ENCODE measurements around the gene NFE2.
"Not testable (repeated sequence)": the region's sequence is repeated elsewhere in the genome, so short reads cannot be mapped to it uniquely, and the experiment has no call there.

NFE2 gene

DNA sequence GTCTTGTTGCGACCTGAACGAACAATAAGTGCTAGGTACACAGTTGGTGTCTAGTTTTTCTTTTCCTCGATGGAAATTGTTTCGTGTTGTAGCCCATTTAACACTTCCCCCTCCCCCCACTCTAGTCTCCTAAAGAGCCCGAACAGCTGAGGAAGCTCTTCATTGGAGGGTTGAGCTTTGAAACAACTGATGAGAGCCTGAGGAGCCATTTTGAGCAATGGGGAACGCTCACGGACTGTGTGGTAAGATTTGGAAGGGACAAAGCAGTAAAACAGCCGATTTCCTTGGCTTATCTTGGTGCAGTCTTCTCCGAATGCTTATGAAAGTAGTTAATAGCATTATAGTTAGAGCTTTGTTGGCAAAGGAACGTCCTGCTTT lies 19.6 kb downstream of the NFE2 start:
- not testable (repeated sequence) for DNase-seq

DNA sequence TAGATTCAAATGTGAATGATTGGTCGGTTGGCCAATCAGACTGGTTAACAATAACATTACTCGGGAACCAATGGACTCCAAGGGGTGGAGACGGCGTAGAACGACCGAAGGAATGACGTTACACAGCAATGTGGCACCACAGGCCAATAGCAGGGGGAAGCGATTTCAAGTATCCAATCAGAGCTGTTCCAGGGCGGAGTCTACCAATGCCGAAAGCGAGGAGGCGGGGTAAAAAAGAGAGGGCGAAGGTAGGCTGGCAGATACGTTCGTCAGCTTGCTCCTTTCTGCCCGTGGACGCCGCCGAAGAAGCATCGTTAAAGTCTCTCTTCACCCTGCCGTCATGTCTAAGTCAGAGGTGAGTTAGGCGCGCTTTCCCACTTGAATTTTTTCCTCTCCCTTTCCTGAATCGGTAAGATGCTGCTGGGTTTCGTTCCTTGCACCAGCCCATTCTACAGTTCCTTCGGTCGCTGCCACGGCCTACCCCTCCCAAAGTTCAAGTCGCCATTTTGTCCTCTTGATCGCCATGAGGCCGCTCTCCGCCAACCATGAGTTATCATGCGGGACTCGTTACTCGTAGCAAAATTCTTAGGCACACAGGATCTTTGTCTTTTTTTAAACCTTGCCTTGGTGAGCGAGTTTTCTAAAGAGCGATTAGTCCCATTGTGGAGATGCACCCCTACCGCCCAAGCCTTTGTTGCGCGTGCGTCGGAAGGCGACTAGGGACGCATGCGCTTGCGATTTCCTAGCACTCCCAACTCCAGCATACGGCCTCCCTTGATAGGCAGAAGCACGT lies 20.2 kb downstream of the NFE2 start, which contains the start of gene HNRNPA1:
TSS of gene HNRNPA1 (plus strand) at position 259 of the 793 bp plus-strand sequence. CDS start at position 341, 82 bp downstream.
- peak; percentile 91 for DNase-seq

DNA sequence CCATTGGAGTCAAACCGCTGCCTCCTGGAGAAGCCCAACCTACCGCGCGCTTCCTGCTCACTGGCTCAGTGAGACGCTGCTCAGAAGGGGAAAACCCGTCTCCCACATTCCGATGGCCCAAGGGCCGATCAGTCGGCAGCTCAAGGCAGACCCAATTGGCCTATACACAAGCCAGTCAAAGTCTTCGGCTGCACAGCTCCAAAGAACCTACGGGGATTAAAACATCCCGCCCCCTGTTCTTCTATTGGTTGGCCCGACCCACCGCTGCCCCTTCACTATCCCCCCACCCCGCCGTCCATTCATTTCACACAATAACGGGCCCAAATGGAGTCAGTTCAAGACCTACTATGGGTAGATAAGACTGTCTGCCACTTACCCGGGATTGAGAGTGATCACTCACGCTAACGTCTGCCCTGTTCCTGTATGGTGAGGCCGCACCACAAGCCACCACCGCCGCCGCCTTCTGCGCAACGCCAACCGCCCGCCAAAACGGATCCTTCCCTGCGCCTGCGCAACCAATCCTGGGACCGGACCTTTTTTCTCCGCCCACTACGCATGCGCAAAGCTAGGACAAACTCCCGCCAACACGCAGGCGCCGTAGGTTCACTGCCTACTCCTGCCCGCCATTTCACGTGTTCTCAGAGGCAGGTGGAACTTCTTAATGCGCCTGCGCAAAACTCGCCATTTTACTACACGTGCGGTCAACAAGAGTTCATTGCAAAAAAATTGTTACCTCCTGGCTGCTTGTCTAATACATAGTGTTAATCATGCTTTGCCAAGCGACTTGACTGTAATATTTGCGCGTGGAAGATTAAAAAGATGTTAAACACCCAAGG lies 21.0 kb downstream of the NFE2 start, which contains the start of gene CBX5:
TSS of gene CBX5 (minus strand) at position 491 of the 836 bp plus-strand sequence. CDS start 22,472 bp downstream, outside the sequence.
- peak; percentile 91 for DNase-seq

DNA sequence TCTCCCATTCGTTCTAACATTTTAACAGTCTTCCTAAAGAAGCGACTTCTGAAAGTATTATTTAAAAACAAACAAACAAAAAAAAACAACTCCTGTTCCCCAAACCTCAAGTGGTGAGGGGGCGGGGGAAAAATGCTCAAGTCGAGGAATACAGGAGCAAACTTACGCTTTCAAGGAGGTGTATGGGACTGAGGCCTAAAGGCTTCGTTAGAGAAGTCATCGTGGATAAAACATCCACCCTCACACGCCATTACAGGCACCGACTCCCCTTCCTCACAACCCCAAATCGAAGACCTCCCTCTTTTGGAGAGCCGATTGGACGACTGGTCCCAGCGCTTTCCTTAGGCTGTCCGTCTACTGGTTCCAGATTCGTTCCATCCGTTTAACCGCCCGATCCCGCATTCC lies 21.6 kb downstream of the NFE2 start:
- no peak for DNase-seq

DNA sequence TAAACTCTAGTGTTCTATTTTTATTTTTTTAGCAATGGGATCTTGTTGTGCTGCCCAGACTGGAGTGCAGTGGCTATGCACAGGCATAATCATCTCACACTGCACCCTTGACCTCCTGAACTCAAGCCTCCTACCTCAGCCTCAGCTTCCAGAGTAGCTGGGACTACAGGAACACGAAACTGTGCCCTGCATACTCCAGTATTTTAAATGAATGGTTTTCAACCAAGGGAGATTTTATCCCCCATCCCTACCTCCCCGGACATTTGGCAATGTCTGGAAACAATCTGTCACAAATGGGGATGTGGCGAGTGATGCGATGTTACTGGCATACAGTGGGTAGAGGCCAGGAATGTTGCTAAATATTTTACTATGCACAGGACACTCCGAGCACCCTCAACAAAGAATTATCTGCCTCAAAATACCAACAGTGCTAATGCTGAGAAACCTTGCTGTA lies 23.0 kb downstream of the NFE2 start:
- no peak for DNase-seq

DNA sequence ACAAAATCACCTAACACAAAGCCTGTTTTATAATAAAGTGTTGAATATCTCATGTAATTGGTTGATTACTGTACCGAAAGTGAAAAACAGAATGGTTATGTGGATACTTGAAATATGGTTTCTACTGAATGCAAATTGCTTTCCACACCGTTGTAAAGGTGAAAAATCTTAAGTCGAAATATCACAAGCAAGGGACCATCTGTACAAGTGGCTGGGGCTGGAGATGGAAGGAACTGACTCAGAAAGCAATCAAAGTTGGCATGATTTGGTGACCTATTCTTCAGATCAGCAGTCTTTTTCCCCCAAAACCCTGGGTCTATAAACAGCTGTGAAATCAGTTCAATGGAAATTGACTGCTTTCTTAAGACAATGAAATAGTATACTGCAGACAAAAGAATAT lies 24.4 kb downstream of the NFE2 start:
- DNase-seq = no peak

DNA sequence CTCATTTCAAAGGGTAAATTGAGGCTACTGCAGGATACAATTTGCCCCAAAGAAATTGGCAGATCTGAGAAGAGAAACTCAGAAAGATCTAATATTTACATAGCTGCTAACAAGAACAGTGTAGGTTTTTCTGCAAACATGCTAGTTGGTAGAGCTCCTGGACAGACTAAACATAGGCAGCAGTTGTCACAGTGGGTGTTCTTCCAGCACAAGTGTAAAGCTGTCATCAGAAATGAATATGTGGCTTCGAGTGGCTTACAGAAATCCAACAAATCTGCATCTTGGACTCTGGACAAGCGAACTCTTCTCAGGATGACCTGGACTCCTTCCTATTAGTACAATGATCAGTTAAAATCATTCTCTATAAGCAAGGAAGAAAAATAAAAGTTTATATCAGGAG lies 26.8 kb downstream of the NFE2 start:
- no peak for DNase-seq

DNA sequence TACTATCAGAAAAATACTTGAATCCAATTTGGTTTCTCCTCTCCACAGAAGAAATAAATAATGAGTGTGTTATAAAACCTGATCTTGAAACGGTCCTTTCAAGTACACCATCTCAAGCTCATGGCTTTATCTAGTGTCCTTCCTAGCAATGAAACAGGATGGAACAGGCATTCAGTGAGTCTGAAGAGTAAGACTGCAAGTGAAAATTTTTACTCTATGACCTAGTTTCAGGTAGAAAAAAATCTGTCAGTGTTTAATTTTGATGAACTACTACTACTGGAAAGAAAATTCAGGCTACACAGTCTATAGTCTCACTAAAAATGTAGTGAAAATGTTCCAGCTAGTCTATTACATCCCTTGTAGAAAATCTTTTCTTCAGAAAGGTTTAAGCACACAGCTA lies 28.6 kb downstream of the NFE2 start:
- DNase-seq = no peak

DNA sequence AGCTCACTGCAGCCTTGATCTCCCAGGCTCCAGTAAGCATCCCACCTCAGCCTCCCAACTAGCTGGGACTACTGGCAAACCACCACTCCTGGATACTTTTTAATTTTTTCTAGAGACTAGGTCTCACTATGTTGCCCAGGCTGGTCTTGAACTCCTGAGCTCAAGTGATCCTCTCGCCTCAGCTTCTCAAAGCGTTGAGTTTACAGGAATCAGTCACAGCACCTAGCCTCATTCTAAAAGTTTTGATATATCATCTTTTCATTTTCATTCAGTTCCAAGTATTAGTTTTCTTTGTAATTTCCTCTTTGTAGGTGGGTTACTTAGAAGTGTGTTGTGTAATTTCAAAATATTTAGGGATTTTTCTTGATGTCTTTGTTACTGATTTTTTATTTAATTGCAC lies 30.5 kb downstream of the NFE2 start:
- no peak for DNase-seq

DNA sequence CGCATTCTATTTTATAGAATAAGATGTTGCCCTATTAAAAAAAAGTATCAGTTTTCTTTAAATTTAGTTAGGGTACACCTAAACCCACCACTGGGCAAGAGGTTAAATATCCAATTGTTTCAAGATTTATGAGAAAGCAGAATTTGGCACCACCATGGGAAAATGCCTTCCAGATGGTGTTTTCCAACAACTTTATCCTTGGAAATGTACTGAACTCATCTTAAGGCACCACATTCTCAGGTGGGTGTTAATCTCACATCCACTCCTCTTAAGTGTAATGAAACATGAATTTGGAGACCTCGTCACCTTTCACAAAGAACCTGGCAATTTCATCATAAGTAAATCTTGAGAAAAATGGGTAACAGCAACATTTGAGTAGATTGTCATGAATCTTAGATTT lies 34.0 kb downstream of the NFE2 start:
- no peak for DNase-seq

DNA sequence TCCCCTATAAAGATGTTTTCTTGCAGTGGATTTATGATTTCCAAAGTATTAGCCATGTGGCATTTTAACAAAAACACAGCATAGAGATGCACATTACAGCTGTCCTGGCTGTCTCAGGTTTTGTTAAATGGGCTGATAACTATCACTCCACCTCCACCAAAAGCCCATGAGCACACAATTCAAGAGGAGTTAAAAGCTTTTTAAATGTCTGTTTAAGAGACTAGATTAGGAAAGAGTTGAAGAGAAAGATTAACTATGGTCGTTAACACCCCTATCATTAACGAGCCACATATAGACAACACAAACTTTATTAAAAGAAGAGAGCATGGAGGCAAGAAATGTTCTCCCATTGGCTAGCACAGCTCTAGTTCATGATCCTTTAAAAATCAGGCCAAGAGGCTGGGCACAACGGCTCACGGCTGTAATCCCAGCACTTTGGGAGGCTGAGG lies 35.4 kb downstream of the NFE2 start:
- DNase-seq = no peak

DNA sequence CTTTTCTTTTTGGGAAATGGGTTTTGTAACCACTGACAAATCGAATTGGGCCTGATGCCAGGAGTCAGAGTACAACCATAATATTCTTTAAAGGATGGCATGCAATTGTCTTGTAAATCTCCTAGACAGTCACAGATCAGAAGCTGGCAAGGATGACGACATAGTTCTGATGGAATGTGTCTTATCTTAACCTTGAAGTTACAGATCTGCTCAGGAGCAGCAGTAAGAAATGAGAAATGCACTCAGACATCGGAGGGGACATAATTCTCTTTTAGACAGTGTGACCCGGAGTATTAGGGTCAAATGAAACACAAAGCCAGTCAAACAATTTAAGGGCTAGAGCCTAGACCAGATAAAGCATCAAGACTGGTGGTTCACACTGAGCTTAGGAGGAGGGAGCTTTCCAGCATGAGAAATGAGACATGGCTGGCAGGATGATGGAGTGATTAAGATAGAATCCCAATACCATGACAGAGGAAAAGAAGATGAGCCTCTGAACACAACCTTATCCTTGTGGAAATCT lies 38.4 kb downstream of the NFE2 start:
- no peak for DNase-seq

DNA sequence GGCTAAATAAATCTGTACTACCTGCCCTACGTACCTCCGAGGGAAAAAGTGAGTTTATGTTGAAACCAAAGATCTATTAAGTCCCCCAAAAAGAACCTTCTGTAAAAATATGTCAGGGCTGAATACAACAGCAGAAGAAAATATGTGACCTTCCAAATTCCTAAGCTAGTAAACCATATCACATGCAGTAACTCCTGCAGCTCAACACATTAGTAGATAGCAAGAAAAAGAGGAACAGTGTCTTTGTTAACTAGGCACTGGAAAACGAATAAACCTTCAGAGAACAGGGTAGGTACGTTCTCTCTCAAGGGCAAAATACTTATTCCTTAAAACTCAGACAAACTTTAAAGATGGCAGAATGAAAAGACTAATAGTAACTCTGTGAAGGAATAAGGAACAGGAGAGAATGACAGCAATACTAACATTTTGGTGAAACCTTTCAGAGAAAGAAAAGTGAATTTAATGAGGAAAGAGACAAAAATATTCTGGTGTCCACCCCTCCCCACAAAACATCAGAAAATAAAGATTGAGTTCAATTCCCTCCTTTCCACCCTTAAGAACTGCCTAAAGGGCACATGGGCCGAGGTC lies 38.9 kb downstream of the NFE2 start:
- DNase-seq = no peak

DNA sequence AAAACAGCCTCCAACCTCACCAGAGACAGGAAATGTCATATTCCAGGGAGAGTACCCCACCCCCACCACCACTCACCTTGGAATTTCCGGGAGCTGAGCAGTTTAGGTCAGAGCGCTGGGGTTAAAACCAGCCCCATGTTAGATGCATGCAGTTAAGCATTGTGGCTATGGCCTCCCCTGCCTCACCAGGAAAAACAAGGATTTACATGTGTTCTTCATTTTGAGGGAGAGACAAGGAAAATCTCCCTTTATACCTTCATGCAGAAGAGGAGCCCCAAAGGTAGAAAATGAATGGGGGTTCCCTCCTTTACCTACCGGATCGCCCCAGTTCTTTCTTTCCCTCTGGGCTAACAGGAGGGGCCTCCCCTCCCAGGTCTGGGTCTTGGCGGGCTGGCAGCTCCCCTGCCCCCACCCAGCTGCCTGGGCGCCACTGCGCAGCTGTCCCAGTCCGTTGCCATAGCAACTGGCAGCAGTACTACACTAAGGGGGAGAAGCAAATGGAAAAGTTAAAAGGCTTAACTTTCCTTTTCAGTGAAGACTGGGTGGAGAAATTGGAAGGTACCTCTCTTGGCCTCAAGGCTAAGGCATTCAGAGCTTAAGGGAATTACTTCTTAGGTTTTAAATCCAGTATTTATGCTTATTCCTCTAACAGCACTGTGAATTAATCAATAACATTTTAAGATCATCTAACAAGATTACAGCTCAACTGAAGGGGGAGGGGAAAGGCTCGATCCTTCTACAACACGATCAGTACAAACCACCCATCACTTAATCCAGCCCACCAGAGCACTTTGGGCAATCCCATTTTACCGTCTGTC lies 41.4 kb downstream of the NFE2 start:
- peak; percentile 57 for DNase-seq

DNA sequence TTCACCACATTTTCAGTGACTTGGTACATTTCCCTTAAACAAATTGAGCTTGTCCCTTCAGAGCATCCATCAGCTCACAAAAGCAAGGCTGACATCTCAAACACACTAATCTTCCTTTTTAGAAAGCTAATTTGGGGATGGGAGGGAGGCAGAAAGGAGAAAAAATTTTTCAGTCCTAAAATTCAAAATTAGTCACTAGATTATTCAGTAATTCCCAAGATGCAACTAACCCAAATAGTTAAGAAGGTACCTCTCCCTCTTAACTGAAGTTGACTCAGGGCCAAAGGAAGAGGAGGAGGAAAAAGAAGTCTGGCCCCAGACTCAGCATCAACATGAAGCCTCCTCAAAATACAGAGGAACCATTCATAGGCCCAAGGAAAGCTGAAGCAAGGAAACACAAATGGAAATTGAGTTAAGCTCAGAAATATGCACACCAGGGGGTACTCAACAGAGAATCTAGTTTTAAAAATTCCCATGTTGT lies 42.6 kb downstream of the NFE2 start:
- DNase-seq = no peak

DNA sequence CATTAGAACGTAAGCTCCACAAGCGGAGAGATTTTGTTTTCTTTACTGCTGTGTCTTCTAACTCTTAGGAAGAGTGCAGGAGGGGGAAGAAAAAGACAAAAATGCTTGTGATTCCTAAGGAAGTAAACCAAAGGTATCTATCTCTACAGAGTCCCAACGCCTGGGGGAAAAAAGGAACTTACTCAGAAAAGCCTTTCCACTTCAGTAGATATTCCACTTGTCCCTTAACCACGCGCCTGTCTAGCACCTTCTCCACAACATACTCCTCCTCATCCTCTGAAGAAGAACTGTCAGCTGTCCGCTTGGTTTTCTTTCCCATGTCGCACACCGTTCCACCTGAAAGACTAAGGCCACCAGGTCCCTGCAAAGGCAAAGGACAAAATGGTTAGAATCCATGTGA lies 43.5 kb downstream of the NFE2 start:
- DNase-seq = no peak

DNA sequence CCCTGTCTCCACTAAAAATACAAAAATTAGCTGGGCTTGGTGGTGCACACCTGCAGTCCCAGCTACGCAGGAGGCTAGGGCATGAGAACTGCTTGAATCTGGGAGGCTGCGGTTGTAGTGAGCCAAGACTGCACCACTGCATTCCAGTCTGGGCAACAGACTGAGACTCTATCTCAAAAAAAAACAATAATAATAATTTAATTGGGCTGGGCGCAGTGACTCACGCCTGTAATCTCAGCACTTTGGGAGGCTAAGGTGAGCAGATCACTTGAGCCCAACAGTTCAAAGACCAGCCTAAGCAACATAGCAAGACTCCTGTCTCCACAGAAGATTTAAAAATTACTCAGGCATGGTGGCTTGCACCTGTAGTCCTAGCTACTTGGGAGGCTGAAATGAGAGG lies 47.6 kb downstream of the NFE2 start:
- DNase-seq = no peak

DNA sequence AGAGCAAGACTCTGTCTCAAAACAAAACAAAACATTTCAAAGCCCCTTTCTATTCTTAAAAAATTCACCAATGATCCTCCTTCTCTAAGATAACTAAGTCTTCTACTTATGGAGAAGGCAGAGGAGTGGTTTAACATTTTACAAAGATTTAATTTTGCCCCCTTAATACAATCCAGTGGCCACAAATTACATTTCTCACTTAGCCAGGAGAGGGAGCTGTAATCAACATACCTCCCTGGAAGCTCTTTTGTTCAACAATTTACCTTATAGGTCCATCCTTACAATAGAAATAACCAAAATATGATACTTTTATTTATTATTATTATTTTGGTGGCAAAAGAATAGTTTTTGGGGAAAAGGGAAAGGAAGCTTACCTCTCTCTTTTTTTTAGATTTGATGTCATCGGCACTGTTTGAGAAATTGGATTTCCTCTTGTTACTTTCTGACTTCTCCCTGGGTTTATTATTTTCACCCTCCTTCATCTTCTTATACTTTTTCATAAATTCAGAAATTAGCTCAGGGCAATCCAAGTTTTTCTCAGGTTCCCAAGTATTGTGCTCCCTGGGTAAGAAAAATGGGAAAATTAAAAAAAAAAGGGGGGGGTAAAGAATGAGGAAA lies 49.0 kb downstream of the NFE2 start:
- DNase-seq = no peak

DNA sequence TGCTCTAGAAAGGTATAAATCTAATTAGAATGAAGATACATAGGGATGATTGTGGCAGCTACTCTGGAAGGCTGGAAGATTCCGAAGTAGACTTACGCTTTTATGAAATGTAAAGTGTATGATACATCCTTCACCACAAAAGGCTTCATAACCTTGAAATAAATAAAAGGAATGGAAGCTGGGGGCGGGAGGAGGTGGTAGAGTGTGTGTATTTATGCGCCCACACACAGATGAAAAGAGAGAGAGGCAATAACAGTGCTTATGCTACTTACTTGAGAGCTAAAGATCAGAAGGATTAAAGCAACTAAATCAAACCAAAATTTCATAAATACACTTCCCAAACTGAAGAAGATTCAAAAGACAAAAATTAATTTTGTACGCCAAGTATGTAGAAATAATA lies 51.3 kb downstream of the NFE2 start:
- DNase-seq = no peak

DNA sequence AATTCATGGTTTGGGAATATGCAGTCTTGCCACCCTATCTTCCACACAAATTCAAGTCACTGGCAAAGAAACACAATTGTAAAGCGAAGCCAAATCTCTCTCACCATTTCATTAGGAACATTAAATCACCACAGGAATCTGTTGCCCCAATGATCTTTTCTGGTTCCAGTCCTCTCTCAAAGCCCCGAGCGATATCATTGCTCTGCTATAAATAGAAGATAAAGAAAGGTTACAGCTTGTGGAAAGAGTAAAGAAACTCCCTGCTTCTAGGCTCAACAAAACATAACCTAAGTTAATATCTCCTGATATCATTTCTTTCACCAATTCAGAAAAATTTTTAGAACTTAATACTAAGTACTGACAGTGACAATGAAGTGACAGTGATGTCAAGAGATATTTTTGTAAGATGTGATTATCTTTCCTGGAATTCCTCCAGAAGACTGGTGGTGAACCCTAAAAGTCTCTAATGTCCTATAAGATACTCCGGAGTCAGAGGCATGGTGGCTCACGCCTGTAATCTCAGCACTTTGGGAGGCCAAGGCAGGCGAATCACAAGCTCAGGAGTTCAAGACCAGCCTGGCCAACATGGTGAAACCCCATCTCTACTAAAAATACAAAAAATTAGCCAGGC lies 54.7 kb downstream of the NFE2 start:
- DNase-seq = no peak
